ENCODE data around the gene ROPN1B.
"Not testable (repeated sequence)": the region's sequence is repeated elsewhere in the genome, so short reads cannot be mapped to it uniquely, and the experiment has no call there.

- TF ChIP-seq EZH2 (IDR thresholded peaks at IDR 0.05; ENCODE audit: insufficient read depth, poor library complexity, severe bottlenecking); EZH2phosphoT487 (IDR thresholded peaks at IDR 0.05; ENCODE audit: insufficient read depth, low read depth): not testable (repeated sequence)
Observed at GRCh38 chr3:125976003-125976390, 7.0 kb downstream of the ROPN1B start.
